H1 (cell line): ENCODE results near the gene SLC26A8. TPM values are rescaled to one million over a fixed set of nuclear protein-coding genes. Genes with fewer than 3 reads are reported as not detected.

Source experiments
- CHD7 ChIP-seq: fragments of 300-600 bp; sonication (generic); IDR thresholded peaks from 2 replicates; pipeline ENCODE4 v1.7.1; 2012; ENCODE audit warnings: low read length, moderate library complexity, mild to moderate bottlenecking, inconsistent platforms; ENCODE audit not compliant: insufficient replicate concordance
- polyA plus RNA-seq, 7 experiments: library from polyadenylated mRNA; depleted of rRNA in 3 of 7; stranded (reverse) in 5 of 7; unstranded in 2 of 7; fragments of >200 nt in 5 of 7; fragments of 200-250 nt in 2 of 7; gene quantifications; 1 replicate in 5 of 7; 2 replicates in 1 of 7; 4 replicates in 1 of 7; pipeline versions ENCODE4 v1.2.1 to v1.2.3, GENCODE V29; 2011 to 2013; ENCODE audit warnings: missing spikeins in 2 of 7, mixed read lengths in 2 of 7
- total RNA-seq: library from RNA; stranded (reverse); fragmentation: NEBNext Ultra II Directional; extraction: Animal tissue kit (Norgen Biotek cat#: 25700); gene quantifications from 2 replicates; pipeline ENCODE4 v1.2.1, GENCODE V29; 2021

SLC26A8 gene
- total and polyA plus RNA-seq, 2 of the 8 experiments (the other 6 are each of a cell fraction or from before 2014, with no cell fraction given): 0.56 to 0.57 TPM

GRCh38 chr6:35903679-35904078, 120.8 kb downstream of the SLC26A8 start (continued):
- TF ChIP-seq CHD7: no peak
